Mucosa of descending colon (tissue), 3 donors: ENCODE data around the gene RAB35. TPM values are rescaled to one million over a fixed set of nuclear protein-coding genes. Genes with fewer than 3 reads are reported as not detected.

Experiments
- ATAC-seq: fragments of 200-7000 bp; cut with Tn5 transposase; one replicate; pipeline ENCODE4 v1.9.1; 2020; ENCODE audit warnings: mild to moderate bottlenecking, moderate library complexity
- DNase-seq, 3 donors: peaks; one replicate each; pipeline ENCODE4 v3.0.0-alpha.2; 2020
- H3K36me3 ChIP-seq: fragments of 200-600 bp; one replicate; pipeline ENCODE4 v1.8.0; 2021; ENCODE audit warnings: low read depth, mild to moderate bottlenecking
- H3K4me1 ChIP-seq: fragments of 200-600 bp; one replicate; pipeline ENCODE4 v1.8.0; 2021; ENCODE audit warnings: low read depth, mild to moderate bottlenecking
- H3K4me3 ChIP-seq: fragments of 200-600 bp; one replicate; pipeline ENCODE4 v1.8.0; 2021; ENCODE audit warnings: mild to moderate bottlenecking
- H3K9me3 ChIP-seq: fragments of 200-600 bp; one replicate; pipeline ENCODE4 v1.8.0; 2021; ENCODE audit warnings: mild to moderate bottlenecking
- intact Hi-C, 2 donors: fragments of 100-400 bp; cut with DNase I in 1 of 2; cut with micrococcal nuclease in 1 of 2; formaldehyde crosslinking; loops; one replicate each; pipeline versions ENCODE4 v1.11.0 to v1.11.1; 2022; cut with DNase I, micrococcal nuclease
- total RNA-seq, 3 donors: library from RNA; stranded (reverse); fragmentation: NEBNext Ultra II Directional in 2 of 3; extraction: Animal tissue kit (Norgen Biotek cat#: 25700) in 2 of 3; gene quantifications; one replicate each; pipeline versions ENCODE4 v1.2.1 to v1.2.4, GENCODE V29; 2021 to 2023
- TF ChIP-seq, protein P1 (sequence below): fragments of 200-600 bp; IDR thresholded peaks from one replicate; pipeline ENCODE4 v1.8.0; 2022; ENCODE audit warnings: antibody characterized with exemption, mild to moderate bottlenecking
- donor health status: DM: no; HTN: no; CAD: no; lungs with moderate emphysema.
- donor health status: DM: no; HTN: no; CAD: no.
- donor health status: DM: no; HTN: yes; CAD: no.

The RAB35 gene
- total RNA-seq, 3 donors from 2014 or later, result 50.1 to 56.5 (median 51.3) TPM

DNA sequence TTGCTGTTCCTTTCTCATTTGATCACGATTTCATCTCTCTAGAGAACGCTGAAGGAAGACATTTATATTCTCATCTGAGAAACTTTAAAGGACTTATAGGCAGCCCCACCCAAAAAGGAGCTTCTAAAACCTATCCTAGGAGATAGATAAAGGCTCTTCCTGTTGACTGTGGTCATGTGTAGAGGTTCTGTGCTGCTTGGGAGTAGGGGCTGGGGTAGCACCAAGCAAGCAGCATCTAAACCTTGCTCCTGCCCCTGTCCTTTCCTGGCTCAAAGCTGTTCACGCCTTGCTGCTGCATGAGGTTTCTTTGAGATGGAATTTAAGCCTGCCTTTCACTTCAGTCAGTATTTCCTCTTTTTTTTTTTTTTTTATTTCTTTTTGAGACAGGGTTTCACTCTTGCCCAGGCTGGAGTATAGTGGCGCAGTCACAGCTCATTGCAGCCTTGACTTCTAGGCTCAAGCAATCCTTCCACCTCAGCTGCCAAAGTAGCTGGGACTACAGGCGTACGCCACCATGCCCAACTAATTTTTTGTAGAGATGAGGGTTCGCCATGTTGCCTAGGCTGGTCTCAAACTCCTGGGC, 41.4 kb downstream of the RAB35 start:
- Histone ChIP-seq H3K4me3 (no peak overlapping the region), H3K36me3 (no peaks in the 10 kb centered on the region), H3K4me1 (no peaks in the 10 kb centered on the region), H3K9me3 (no peaks in the 10 kb centered on the region)
- ATAC-seq (no peak), DNase-seq (no peak)
- intact Hi-C loops, result no loop called here
- TF ChIP-seq, protein P1, sequence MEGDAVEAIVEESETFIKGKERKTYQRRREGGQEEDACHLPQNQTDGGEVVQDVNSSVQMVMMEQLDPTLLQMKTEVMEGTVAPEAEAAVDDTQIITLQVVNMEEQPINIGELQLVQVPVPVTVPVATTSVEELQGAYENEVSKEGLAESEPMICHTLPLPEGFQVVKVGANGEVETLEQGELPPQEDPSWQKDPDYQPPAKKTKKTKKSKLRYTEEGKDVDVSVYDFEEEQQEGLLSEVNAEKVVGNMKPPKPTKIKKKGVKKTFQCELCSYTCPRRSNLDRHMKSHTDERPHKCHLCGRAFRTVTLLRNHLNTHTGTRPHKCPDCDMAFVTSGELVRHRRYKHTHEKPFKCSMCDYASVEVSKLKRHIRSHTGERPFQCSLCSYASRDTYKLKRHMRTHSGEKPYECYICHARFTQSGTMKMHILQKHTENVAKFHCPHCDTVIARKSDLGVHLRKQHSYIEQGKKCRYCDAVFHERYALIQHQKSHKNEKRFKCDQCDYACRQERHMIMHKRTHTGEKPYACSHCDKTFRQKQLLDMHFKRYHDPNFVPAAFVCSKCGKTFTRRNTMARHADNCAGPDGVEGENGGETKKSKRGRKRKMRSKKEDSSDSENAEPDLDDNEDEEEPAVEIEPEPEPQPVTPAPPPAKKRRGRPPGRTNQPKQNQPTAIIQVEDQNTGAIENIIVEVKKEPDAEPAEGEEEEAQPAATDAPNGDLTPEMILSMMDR, result no peak

DNA sequence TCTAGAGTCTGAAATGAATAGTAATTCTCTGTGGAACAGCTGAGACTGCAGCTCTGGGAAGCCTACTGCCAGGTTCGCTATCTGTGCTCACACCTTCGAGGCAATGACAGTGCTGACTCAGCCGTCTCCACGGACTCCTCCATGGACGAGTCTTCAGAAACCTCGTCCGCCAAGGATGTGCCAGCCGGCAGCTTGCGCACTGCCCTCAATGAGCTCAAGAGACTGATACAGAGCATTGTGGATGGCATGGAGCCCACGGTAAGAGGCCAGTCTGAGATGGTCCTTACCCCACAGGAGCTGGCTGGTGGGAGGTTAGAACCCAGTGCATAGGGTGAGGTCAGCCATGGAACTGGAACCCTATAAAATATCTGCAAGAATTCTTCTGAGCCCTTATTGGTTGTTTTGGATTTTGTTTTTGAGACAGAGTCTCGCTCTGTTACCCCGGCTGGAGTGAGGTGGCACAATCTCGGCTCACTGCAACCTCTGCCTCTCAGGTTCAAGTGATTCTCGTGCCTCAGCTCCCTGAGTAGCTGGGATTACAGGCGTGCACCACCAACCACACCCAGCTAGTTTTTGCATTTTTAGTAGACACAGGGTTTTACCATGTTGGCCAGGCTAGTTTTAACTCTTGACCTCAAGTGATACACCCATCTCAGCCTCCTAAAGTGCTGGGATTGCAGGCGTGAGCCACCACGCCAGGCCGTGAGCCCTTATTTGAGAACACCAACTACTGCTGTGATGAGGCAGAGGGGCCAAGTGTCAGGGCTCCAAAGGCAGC, 43.9 kb downstream of the RAB35 start:
- TF ChIP-seq, protein P1, result no peak
- intact Hi-C loops, result no loop called here
- H3K36me3 ChIP-seq, result no peaks in the 10 kb centered on the region
- DNase-seq, result no peak
- ATAC-seq, result no peak
- H3K4me1 ChIP-seq, result no peaks in the 10 kb centered on the region
- H3K4me3 ChIP-seq, result no peak overlapping the region
- H3K9me3 ChIP-seq, result no peaks in the 10 kb centered on the region

DNA sequence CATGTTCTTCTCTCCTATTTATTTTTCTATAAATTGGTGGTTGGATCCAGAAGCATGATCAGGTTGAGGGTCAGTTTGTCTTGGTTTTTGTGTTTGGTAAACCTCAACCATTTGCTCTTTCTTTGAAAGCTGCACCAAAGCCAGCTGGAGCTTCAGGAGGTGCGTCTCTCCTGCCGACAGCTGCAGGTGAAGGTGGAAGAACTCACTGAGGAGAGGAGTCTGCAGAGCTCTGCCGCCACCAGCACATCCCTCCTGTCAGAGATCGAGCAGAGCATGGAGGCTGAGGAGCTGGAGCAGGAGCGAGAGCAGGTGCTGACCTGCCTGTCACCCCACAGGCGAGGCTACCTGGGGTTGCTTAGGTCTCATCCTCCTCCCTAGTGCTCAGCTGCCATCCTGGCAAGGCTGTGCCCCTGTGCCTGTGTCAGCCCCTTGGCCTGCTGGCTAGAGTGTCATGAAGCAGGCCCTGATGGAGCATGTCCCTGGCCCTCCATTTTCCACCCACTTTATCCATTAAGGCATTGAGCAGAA, 45.0 kb downstream of the RAB35 start:
- no peaks in the 10 kb centered on the region for H3K36me3 ChIP-seq
- TF ChIP-seq, protein P1, result no peak
- no peaks in the 10 kb centered on the region for H3K4me1 ChIP-seq
- DNase-seq, result no peak
- intact Hi-C loops, result no loop called here
- ATAC-seq, result no peak
- H3K9me3 ChIP-seq, result no peaks in the 10 kb centered on the region
- H3K4me3 ChIP-seq, result no peak overlapping the region

- Histone ChIP-seq H3K36me3 (no peaks in the 10 kb centered on the region), H3K9me3 (no peaks in the 10 kb centered on the region), H3K4me3 (no peak overlapping the region), H3K4me1 (no peaks in the 10 kb centered on the region)
- DNase-seq (no peak), ATAC-seq (no peak)
- intact Hi-C loops, result no loop called here
- TF ChIP-seq, protein P1, result no peak
These were observed 47.3 kb downstream of the RAB35 start for GRCh38 chr12:120069278-120069677.

DNA sequence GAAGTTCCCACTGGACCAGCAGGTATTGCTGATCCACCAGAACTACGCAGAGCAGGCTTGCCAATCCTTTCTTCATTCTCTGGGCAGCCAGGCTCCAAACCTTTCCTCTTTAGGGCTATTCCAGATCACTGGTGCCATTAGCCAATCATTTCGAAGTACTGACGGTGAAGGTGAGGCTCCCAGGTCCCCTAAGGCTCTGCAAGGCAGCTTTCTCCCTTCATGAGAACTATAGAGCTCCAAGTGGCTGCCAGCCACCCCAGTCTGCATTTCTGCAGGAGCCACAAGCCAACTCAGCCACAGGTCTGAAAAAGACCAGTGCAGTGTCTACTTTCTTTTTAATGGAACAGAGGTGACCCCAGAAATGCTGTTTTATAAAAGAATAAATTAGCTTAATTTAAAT, 48.7 kb downstream of the RAB35 start:
- no peak overlapping the region for H3K4me3 ChIP-seq
- ATAC-seq (no peak), DNase-seq (no peak)
- TF ChIP-seq, protein P1, result no peak
- no peaks in the 10 kb centered on the region for H3K9me3 ChIP-seq
- H3K4me1 ChIP-seq, result no peaks in the 10 kb centered on the region
- intact Hi-C loops, result no loop called here
- H3K36me3 ChIP-seq, result no peaks in the 10 kb centered on the region
